HL-60 (cell line): ENCODE results near the gene CNNM1.

Source experiments
- CTCF ChIP-seq: IDR thresholded peaks from one replicate; pipeline ENCODE4 v1.5.1; 2011; ENCODE audit warnings: low read length, control low read depth, inconsistent platforms; ENCODE audit not compliant: insufficient read depth
- GABPA ChIP-seq: IDR thresholded peaks from 2 replicates; pipeline ENCODE4 v1.6.1; 2012; ENCODE audit warnings: low read depth
- POLR2AphosphoS5 ChIP-seq: IDR thresholded peaks from 2 replicates; pipeline ENCODE4 v1.6.1; 2012; ENCODE audit warnings: low read depth
- REST ChIP-seq: IDR thresholded peaks from 2 replicates; pipeline ENCODE4 v1.6.1; 2012; ENCODE audit warnings: low read depth; ENCODE audit not compliant: insufficient replicate concordance
- SPI1 ChIP-seq: IDR thresholded peaks from 2 replicates; pipeline ENCODE4 v1.6.1; 2012; ENCODE audit warnings: low read depth, mild to moderate bottlenecking, borderline replicate concordance

DNA sequence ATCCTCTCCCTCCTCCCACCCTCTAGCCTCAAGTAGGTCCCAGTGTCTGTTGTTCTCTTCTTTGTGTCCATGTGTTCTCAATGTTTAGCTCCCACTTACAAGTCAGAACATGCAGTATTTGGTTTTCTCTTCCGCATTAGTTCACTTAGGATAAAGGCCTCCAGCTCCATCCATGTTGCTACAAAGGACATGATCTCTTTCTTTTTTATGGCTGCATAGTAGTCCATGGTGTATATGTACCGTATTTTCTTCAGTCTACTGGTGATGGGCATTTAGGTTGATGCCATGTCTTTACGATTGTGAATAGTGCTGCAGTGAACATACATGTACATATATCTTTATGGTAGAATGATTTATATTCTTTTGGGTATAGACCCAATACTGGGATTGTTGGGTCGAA is 102.9 kb downstream of the CNNM1 start:
- TF ChIP-seq CTCF (no peak), POLR2AphosphoS5 (no peak), REST (no peak), GABPA (no peak), SPI1 (no peak)
